ENCODE measurements around the gene MARCHF3. TPM values are rescaled to one million over a fixed set of nuclear protein-coding genes. Genes with fewer than 3 reads are reported as not detected.

The MARCHF3 gene
- total RNA-seq, 1 experiment from 2014 or later, result 16.1 TPM

GRCh38 chr5:126829098-126829497 lies 201.3 kb downstream of the MARCHF3 start:
- Mint-ChIP-seq H3K4me3 (no peak overlapping the region), H3K9me3 (no peaks in the 10 kb centered on the region), H3K4me1 (peaks cover 28% of the 10 kb centered on the region), H3K27me3 (ENCODE audit: low read depth) (no peaks in the 10 kb centered on the region), H3K27ac (peak overlapping the region; percentile 15; the same call in 1 of the 2 replicates), H3K36me3 (peaks cover 84% of the 10 kb centered on the region)
- POLR2A ChIA-PET, result no interaction called here
- ATAC-seq (no peak), DNase-seq (ENCODE audit: low spot score) (no peak)
- CTCF ChIA-PET, result no interaction called here
- TF ChIP-seq ZNF396 (CRISPR knock-in tag; IDR thresholded peaks at IDR 0.05; ENCODE audit: borderline replicate concordance) (no peak), STAT6 (CRISPR knock-in tag; conservative IDR thresholded peaks at IDR 0.05; ENCODE audit: low read depth) (no peak), IRF2 (CRISPR knock-in tag; IDR thresholded peaks at IDR 0.05; ENCODE audit: borderline replicate concordance, low read depth) (no peak), NR3C1 (CRISPR knock-in tag; conservative IDR thresholded peaks at IDR 0.05; ENCODE audit: low read depth) (no peak), FOXJ3 (CRISPR knock-in tag; IDR thresholded peaks at IDR 0.05; ENCODE audit: borderline replicate concordance) (no peak), OVOL2 (CRISPR knock-in tag; IDR thresholded peaks at IDR 0.05; ENCODE audit: borderline replicate concordance) (no peak), SMAD3 (CRISPR knock-in tag; IDR thresholded peaks at IDR 0.05; ENCODE audit: borderline replicate concordance) (no peak)

- ChIA-PET CTCF (no interaction called here), POLR2A (no interaction called here)
- Mint-ChIP-seq H3K4me1 (peaks cover 28% of the 10 kb centered on the region), H3K4me3 (no peak overlapping the region), H3K27me3 (ENCODE audit: low read depth) (no peaks in the 10 kb centered on the region), H3K9me3 (no peaks in the 10 kb centered on the region), H3K36me3 (peaks cover 87% of the 10 kb centered on the region), H3K27ac (peak overlapping the region; percentile 67)
- ATAC-seq, result peak; percentile 60
- TF ChIP-seq RORB (CRISPR knock-in tag; IDR thresholded peaks at IDR 0.05) (no peak), ZNF532 (CRISPR knock-in tag; IDR thresholded peaks at IDR 0.05; ENCODE audit: borderline replicate concordance) (no peak), AR (CRISPR knock-in tag; IDR thresholded peaks at IDR 0.05) (no peak), MLX (CRISPR knock-in tag; IDR thresholded peaks at IDR 0.05) (no peak), ZNF671 (CRISPR knock-in tag; IDR thresholded peaks at IDR 0.05) (no peak), CTCF (IDR thresholded peaks at IDR 0.05) (no peak), SP1 (CRISPR knock-in tag; conservative IDR thresholded peaks at IDR 0.05) (no peak), JUN (CRISPR knock-in tag; IDR thresholded peaks at IDR 0.05) (no peak), NR2C2 (CRISPR knock-in tag; IDR thresholded peaks at IDR 0.05) (no peak)
- no peak for DNase-seq (ENCODE audit: low spot score)
Measured at GRCh38 chr5:126826619-126827215, 203.6 kb downstream of the MARCHF3 start.

Measured in WTC11 (cell line).